ENCODE data around the gene THAP4.

The THAP4 gene

GRCh38 chr2:241542278-241542605 is 94.7 kb downstream of the THAP4 start:
- Histone ChIP-seq H3K4me3 (ENCODE audit: low read length) (no peak overlapping the region), H3K36me3 (ENCODE audit: control insufficient read depth, low read depth, low read length) (no peaks in the 10 kb centered on the region), H3K27me3 (ENCODE audit: control insufficient read depth, insufficient read depth, low read length) (peaks cover 34% of the 10 kb centered on the region), H3K27ac (ENCODE audit: low read length) (no peak overlapping the region), H3K9ac (ENCODE audit: low read length) (no peak overlapping the region), H3K4me1 (ENCODE audit: control insufficient read depth, low read depth, low read length) (peaks cover 5% of the 10 kb centered on the region), H3K9me3 (ENCODE audit: control insufficient read depth, low read depth, low read length) (no peaks in the 10 kb centered on the region)

DNA sequence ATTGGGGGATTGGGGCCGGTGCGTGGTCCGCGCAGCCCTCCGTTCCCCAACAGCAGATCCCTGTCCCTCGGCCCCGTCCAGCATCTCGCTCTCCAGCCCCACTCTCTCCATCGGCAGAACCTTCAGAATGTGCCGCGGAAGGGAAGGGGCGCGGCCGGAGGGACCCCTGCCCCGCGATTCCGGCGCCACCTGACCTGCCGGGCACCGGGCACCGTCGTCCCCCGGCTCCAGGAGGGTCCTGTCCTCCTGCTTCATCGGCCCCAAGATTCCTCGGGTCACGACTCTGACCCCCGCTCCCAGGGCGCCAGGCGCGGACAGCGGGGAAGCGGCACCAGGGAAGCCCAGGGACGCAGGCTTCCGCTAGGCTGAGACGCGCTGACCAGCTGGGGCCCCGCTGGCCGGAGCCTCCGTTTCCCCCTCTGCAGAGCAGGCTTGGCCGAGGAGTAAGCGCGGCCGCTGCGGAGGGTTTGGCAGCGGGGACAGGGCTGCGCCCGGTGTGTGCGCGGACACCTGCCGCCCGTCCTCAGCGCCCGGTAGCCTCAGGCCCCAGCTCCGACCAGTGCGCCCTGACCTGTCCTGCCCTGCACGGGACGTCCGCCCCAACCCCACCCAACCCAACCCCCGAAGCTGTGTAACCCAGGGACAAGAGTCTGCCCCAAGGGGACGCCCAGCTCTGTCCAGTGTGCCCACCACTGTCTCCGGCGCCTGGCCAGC is 95.2 kb downstream of the THAP4 start:
- Histone ChIP-seq H3K36me3 (ENCODE audit: control insufficient read depth, low read depth, low read length) (no peaks in the 10 kb centered on the region), H3K27ac (ENCODE audit: low read length) (no peak overlapping the region), H3K27me3 (ENCODE audit: control insufficient read depth, insufficient read depth, low read length) (peaks cover 34% of the 10 kb centered on the region), H3K9ac (ENCODE audit: low read length) (no peak overlapping the region), H3K4me1 (ENCODE audit: control insufficient read depth, low read depth, low read length) (peaks cover 1% of the 10 kb centered on the region), H3K4me3 (ENCODE audit: low read length) (peak overlapping the region; percentile 40), H3K9me3 (ENCODE audit: control insufficient read depth, low read depth, low read length) (no peaks in the 10 kb centered on the region)

- H3K4me3 ChIP-seq (ENCODE audit: low read length), result peak overlapping the region; percentile 49
Measured at GRCh38 chr2:241540771-241541561, 96.0 kb downstream of the THAP4 start.

GRCh38 chr2:241540401-241540770 is 96.6 kb downstream of the THAP4 start:
- Histone ChIP-seq H3K27me3 (ENCODE audit: control insufficient read depth, insufficient read depth, low read length) (peaks cover 34% of the 10 kb centered on the region), H3K27ac (ENCODE audit: low read length) (no peak overlapping the region), H3K36me3 (ENCODE audit: control insufficient read depth, low read depth, low read length) (no peaks in the 10 kb centered on the region), H3K4me3 (ENCODE audit: low read length) (peak overlapping the region; percentile 49), H3K4me1 (ENCODE audit: control insufficient read depth, low read depth, low read length) (no peaks in the 10 kb centered on the region), H3K9me3 (ENCODE audit: control insufficient read depth, low read depth, low read length) (no peaks in the 10 kb centered on the region), H3K9ac (ENCODE audit: low read length) (no peak overlapping the region)

More at GRCh38 chr2:241540771-241541561, 96.0 kb downstream of the THAP4 start:
- Histone ChIP-seq H3K9ac (ENCODE audit: low read length) (no peak overlapping the region), H3K36me3 (ENCODE audit: control insufficient read depth, low read depth, low read length) (no peaks in the 10 kb centered on the region), H3K9me3 (ENCODE audit: control insufficient read depth, low read depth, low read length) (no peaks in the 10 kb centered on the region), H3K4me1 (ENCODE audit: control insufficient read depth, low read depth, low read length) (no peaks in the 10 kb centered on the region), H3K27ac (ENCODE audit: low read length) (no peak overlapping the region), H3K27me3 (ENCODE audit: control insufficient read depth, insufficient read depth, low read length) (peaks cover 34% of the 10 kb centered on the region)

DNA sequence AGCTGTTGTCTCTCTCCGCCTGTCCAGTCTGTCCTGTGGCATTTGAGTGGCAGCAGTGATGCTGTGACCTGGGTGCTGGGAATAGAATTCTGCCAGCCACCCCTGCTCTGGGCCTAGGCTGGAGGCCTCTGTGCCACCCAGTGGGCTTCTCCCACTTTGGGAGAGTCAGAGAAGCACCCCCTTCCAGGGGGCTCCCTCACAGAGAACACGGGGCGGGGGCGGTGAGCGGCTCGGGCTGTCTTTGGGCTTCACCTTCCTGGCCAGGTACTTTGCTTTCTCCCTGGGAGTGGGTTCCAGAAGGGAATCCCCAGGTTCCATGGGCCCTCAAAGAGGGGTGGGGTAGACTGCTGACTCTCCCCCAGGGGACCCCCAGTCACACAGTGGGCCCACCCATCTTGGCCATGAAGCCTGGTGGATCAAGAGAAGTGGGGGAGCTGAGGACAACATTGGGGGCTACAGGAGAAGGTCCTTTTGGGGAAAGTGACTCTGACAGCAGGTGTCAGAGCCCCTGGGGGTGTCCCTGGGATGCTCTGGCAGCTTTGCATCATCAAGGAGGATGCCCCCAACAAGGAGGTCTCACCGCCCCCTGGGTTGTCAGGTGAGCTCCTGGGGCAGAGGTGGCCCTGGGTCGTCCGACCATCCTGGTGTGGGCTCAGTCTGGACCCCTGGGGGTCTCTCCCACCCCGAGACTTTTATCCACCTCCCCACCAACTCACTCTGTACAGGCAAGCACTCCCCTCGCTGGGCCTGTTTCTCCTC is 97.2 kb downstream of the THAP4 start:
- Histone ChIP-seq H3K9me3 (ENCODE audit: control insufficient read depth, low read depth, low read length) (no peaks in the 10 kb centered on the region), H3K4me1 (ENCODE audit: control insufficient read depth, low read depth, low read length) (no peaks in the 10 kb centered on the region), H3K27ac (ENCODE audit: low read length) (no peak overlapping the region), H3K9ac (ENCODE audit: low read length) (no peak overlapping the region), H3K36me3 (ENCODE audit: control insufficient read depth, low read depth, low read length) (no peaks in the 10 kb centered on the region), H3K27me3 (ENCODE audit: control insufficient read depth, insufficient read depth, low read length) (peaks cover 34% of the 10 kb centered on the region), H3K4me3 (ENCODE audit: low read length) (no peak overlapping the region)

DNA sequence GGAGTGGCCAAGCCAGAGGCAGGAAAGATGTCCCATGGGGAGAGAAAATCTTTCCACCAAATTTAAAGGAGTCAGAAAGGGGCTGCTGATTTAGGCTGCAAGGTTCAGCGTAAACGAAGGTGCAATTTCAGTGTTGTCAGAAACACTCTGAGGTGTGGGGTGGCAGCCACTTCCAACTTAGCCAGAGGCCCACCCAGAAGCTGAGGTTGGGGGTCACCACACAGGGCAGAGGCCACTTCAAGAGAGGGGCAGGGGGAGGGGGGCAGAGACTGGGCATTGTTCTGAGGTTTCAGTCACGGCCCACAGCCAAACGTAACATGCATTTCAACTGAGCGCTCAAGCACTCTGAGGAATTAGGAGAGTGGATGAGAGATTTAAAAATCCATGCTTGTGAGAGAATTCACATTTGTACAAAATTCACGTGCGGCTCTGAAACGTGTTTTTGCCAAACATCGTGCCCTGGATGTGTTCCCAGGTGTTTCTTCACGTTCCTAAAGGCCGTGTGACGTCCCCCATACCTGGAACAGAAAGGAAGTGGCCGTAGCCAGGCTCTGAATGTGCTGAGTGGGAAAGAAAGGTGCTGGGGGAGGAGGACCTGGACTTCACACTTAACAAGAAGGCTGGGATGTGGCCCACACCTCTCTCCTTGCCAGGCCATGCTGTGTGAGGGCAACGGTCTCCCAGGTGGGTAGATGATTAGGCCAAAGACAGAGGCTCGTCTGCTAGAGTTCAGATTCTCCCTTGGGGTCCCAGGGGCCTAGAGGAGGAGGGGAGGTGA is 97.9 kb downstream of the THAP4 start:
- no peaks in the 10 kb centered on the region for H3K4me1 ChIP-seq (ENCODE audit: control insufficient read depth, low read depth, low read length)
- H3K36me3 ChIP-seq (ENCODE audit: control insufficient read depth, low read depth, low read length), result no peaks in the 10 kb centered on the region
- H3K9ac ChIP-seq (ENCODE audit: low read length), result no peak overlapping the region
- no peaks in the 10 kb centered on the region for H3K9me3 ChIP-seq (ENCODE audit: control insufficient read depth, low read depth, low read length)
- H3K27me3 ChIP-seq (ENCODE audit: control insufficient read depth, insufficient read depth, low read length), result peaks cover 34% of the 10 kb centered on the region
- no peak overlapping the region for H3K4me3 ChIP-seq (ENCODE audit: low read length)
- H3K27ac ChIP-seq (ENCODE audit: low read length), result no peak overlapping the region

- no peaks in the 10 kb centered on the region for H3K4me1 ChIP-seq (ENCODE audit: control insufficient read depth, low read depth, low read length)
- H3K4me3 ChIP-seq (ENCODE audit: low read length), result no peak overlapping the region
- no peak overlapping the region for H3K9ac ChIP-seq (ENCODE audit: low read length)
- no peak overlapping the region for H3K27ac ChIP-seq (ENCODE audit: low read length)
- peaks cover 12% of the 10 kb centered on the region for H3K27me3 ChIP-seq (ENCODE audit: control insufficient read depth, insufficient read depth, low read length)
- H3K9me3 ChIP-seq (ENCODE audit: control insufficient read depth, low read depth, low read length), result no peaks in the 10 kb centered on the region
- no peaks in the 10 kb centered on the region for H3K36me3 ChIP-seq (ENCODE audit: control insufficient read depth, low read depth, low read length)
Measured at GRCh38 chr2:241535871-241536655, 100.9 kb downstream of the THAP4 start.

DNA sequence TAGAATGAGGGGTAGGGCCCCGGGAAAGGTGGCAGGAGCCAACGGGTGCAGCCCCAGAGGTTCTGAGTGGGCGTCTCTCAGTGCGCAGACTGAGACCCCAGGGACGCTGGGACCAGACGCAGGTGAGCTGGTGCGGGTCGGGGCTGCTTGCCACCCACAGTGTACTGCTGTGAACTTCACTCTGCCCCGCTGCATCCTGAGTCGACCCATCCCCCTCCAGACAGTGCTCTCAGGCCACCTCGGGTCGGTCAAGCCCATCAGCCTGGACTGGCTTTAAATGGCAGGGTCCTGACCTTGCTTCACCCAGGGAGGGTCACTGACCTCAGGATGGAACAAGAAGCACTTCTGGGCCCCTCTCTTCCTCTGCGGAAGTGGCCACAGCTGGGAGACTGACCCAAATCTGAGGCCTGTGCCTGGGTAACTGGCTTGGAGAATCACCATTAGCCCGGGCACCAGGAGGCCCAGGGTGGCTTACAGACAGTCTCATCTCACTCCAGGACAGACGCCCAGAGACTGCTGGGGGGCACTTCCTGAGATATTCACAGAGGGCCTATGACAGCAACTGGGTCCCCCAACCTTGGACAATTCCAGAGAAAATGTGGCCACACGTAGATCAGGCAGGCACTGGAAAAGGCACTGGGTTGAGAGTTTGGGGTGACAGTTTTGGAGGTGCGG is 102.1 kb downstream of the THAP4 start:
- peaks cover 1% of the 10 kb centered on the region for H3K27me3 ChIP-seq (ENCODE audit: control insufficient read depth, insufficient read depth, low read length)
- no peaks in the 10 kb centered on the region for H3K4me1 ChIP-seq (ENCODE audit: control insufficient read depth, low read depth, low read length)
- no peak overlapping the region for H3K27ac ChIP-seq (ENCODE audit: low read length)
- H3K9ac ChIP-seq (ENCODE audit: low read length), result no peak overlapping the region
- no peak overlapping the region for H3K4me3 ChIP-seq (ENCODE audit: low read length)
- H3K9me3 ChIP-seq (ENCODE audit: control insufficient read depth, low read depth, low read length), result no peaks in the 10 kb centered on the region
- no peaks in the 10 kb centered on the region for H3K36me3 ChIP-seq (ENCODE audit: control insufficient read depth, low read depth, low read length)
